HG03045 (cell line): ENCODE measurements around the gene CYP3A7.
"Not testable (repeated sequence)": the region's sequence is repeated elsewhere in the genome, so short reads cannot be mapped to it uniquely, and the experiment has no call there.

Source experiments
- ATAC-seq: cut with Tn5 transposase; IDR thresholded peaks from one replicate; pipeline ENCODE4 v1.9.1; 2021; ENCODE audit warnings: mild to moderate bottlenecking, moderate library complexity; ENCODE audit not compliant: unreplicated experiment

CYP3A7 gene

DNA sequence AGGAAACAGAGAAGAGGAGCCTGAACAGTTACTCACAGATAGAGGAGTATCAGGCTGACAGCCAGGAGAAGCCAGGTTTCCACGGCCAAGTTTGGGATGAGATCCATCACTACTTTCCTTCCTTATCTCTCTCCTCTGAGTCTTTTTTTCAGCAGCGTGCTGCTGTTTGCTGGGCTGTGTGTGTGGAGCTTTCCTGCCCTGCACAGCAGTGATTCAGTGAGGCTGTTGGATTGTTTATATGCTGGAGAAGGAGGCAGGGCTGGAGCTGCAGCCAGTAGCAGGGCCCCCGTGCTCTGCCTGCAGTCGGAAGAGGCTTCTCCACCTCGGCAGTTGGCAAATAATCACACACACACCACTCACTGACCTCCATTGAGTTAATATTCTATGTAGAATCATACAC lies at the start of gene CYP3A7:
CYP3A7 (minus strand) TSS at position 210 of the 400 bp plus-strand sequence; CDS start at position 107, 103 bp downstream.
- no peak for ATAC-seq

DNA sequence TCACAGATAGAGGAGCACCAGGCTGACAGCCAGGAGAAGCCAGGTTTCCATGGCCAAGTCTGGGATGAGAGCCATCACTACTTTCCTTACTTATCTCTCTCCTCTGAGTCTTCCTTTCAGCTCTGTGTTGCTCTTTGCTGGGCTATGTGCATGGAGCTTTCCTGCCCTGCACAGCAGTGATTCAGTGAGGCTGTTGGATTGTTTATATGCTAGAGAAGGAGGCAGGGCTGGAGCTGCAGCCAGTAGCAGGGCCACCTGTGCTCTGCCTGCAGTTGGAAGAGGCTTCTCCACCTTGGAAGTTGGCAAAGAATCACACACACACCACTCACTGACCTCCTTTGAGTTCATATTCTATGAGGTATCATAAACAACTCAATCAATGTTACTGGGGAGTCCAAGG lies 49.0 kb upstream of the CYP3A7 start, which contains the start of gene CYP3A4:
CYP3A4 (minus strand) TSS at position 178 of the 400 bp plus-strand sequence; CDS start at position 75, 103 bp downstream.
- no peak for ATAC-seq

- ATAC-seq, result no peak
Measured at GRCh38 chr7:99782012-99782953, 47.3 kb upstream of the CYP3A7 start.

GRCh38 chr7:99780588-99780987 lies 45.6 kb upstream of the CYP3A7 start:
- no peak for ATAC-seq

GRCh38 chr7:99779949-99780348 lies 45.0 kb upstream of the CYP3A7 start:
- ATAC-seq, result no peak

DNA sequence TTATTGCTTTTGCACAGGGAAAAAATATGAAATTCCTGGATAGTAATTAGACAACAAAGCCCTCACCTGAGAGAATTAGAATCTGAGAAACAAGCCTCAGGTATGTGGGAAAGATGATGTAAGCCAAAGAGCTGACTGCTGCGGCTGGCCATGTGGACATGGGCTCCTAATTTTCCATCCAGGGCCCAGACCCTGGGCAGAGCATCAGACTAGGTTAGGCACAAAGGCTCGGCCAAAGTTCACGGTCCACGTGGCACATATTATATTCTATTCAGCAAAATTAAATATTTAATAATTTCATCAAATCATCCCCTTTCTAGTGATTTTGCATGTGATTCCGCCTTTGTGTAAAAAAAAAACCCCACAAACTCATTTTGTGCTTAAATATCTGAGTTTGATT lies 43.9 kb upstream of the CYP3A7 start:
- ATAC-seq, result no peak

GRCh38 chr7:99773395-99773794 lies 38.4 kb upstream of the CYP3A7 start:
- ATAC-seq, result not testable (repeated sequence)

DNA sequence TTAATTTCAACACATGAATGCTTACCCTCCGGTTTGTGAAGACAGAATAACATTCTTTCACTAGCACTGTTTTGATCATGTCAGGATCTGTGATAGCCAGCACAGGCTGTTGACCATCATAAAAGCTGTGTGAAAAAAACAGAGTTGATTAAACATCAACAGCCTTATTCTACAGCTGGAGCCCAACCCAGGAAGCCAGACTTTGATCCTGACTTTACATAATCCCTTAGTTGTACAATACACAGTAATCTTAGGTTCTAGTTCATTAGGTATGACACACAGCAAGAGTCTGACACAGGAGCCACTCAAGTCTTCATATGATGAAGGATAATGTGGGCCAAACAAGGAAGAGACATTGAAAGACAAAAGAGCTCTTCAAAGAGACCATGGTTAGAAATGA lies 37.6 kb upstream of the CYP3A7 start:
- no peak for ATAC-seq

GRCh38 chr7:99769494-99769893 lies 34.5 kb upstream of the CYP3A7 start:
- ATAC-seq, result not testable (repeated sequence)

DNA sequence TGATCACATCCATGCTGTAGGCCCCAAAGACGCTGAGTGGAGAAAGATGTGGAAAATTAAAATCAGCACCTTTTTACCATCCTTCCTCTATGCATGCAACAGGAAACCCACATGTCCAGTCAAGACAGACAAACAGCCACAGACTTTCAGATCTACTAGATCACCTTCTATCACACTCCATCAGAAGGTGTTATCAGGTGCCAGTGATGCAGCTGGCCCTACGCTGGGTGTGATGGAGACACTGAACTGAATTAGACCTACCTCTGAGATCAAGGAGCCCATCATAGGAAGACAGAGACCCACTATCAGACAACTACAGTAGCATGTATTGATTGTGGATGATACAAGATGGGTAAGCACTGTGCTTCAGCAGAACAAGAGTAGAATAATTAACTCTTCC lies 33.5 kb upstream of the CYP3A7 start:
- ATAC-seq, result no peak

GRCh38 chr7:99767662-99768061 lies 32.7 kb upstream of the CYP3A7 start:
- no peak for ATAC-seq

GRCh38 chr7:99766484-99767099 lies 31.6 kb upstream of the CYP3A7 start:
- ATAC-seq, result no peak

DNA sequence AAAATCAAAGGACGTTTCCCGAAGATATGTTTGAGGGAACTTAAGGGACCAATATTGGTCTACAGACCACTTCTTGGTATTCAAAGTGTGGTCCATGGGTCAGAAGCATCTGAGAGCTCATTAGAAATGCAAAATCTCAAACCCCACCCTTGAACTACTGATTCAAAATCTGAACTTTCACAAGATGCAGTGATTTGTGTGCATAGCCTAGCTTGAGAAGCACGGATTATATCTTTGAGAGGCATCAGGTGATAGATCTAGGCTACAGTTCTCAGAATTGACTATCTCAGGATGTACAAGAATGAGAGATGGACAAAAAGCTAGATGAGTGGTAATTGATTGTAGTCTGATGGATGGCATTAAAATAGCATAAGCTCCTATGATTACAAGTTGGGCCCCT lies 29.5 kb upstream of the CYP3A7 start:
- no peak for ATAC-seq

DNA sequence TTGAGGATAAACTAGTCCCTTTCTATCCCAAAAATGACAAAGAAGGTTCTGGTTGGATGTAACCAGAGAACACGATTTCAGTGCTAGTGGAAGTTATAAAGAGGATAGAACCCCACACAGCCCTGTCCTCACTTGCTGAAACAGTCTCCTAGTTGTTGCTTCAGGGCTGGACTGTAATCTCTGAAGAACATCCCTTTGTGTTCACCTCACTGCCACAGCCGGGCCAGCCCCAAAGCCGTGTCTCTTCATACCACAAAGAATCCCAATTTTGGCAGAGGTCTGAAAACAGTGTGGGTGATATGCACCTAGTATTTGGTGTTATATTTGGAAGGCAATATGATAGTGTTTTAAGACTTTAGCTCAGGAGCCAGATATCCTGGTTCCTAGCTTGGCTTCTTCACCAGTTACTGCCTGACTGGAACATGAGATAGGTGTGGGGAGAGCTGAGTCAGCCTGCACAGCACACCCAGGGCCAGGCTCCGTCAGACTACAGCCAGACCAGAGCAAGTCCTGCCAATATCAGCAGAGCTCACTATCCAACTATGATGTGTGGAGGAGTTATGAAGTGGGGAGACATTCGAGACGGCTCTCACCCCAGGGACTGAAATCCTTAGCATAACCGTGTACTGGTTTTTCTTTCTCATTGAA lies 27.8 kb upstream of the CYP3A7 start:
- ATAC-seq, result no peak

DNA sequence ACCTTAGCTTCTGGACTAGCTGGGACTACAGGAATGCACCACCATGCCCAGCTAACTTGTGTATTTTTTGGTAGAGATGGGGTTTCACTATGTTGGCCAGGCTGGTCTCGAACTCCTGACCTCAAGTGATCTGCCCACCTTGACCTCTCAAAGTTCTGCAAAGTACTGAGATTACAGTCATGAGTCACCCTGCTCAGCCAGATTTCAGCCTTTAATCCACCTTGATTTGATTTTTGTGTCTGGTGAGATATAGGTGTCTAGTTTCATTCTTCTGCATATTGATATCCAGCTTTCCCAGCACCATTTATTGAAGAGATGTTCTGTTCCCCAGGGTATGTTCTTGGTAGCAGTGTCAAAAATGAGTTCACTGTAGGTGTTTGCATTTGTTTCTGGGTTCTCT lies 20.1 kb upstream of the CYP3A7 start:
- ATAC-seq, result no peak

GRCh38 chr7:99752356-99752755 lies 17.4 kb upstream of the CYP3A7 start:
- ATAC-seq, result no peak

- ATAC-seq, result not testable (repeated sequence)
Measured at GRCh38 chr7:99751322-99752052, 16.5 kb upstream of the CYP3A7 start.

DNA sequence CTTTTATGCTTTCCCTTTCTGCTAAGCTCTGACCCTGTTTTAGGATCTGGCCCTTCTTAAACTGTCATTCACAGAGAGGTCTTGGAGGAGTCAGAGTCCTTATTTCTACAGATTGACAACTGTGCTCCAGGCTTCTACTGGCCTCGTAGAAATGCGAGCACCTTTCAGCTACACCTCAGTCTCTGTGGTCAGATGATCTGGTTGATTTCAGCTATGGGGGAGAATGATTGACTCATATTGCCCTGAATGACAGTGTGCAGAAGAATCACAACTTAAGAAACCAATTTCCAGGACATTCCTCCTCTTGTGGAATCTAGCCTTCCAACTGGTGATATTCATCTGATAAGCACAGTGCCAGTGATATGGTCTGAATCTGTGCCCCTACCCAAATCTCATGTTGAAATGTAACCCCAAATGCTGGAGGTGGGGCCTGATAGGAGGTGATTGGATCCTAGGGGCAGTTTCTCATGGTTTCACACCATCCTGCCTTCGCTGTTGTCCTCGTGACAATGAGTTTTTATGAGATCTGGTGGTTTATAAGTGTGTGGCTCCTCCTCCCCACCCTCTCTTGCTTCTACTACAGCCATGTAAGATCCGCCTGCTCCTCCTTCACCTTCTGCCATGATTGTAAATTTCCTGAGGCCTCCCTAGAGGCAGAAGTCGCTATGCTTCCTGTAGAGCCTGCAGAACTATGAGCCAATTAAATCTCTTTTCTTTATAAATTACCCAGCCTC lies 14.0 kb upstream of the CYP3A7 start:
- no peak for ATAC-seq

DNA sequence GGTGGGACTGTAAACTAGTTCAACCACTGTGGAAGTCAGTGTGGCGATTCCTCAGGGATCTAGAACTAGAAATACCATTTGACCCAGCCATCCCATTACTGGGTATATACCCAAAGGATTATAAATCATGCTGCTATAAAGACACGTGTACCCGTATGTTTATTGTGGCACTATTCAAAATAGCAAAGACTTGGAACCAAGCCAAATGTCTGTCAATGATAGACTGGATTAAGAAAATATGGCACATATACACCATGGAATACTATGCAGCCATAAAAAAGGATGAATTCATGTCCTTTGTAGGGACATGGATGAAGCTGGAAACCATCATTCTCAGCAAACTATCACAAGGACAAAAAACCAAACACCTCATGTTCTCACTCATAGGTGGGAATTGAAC lies 11.9 kb upstream of the CYP3A7 start:
- not testable (repeated sequence) for ATAC-seq

DNA sequence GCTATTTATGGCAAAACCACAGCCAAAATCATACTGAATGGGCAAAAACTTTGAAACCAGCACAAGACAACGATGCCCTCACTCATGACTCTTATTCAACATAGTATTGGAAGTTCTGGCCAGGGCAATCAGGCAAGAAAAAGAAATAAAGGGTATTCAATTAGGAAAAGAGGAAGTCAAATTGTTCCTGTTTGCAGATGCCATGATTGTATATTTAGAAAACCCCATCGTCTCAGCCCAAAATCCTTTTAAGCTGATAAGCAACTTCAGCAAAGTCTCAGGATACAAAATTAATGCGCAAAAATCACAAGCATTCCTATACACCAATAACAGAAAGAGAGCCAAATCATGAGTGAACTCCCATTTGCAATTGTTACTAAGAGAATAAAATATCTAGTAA lies 10.4 kb upstream of the CYP3A7 start:
- ATAC-seq, result not testable (repeated sequence)
